Measurements from ENCODE around the gene KDM4B.
"Not testable (repeated sequence)": the region's sequence is repeated elsewhere in the genome, so short reads cannot be mapped to it uniquely, and the experiment has no call there.

KDM4B gene

DNA sequence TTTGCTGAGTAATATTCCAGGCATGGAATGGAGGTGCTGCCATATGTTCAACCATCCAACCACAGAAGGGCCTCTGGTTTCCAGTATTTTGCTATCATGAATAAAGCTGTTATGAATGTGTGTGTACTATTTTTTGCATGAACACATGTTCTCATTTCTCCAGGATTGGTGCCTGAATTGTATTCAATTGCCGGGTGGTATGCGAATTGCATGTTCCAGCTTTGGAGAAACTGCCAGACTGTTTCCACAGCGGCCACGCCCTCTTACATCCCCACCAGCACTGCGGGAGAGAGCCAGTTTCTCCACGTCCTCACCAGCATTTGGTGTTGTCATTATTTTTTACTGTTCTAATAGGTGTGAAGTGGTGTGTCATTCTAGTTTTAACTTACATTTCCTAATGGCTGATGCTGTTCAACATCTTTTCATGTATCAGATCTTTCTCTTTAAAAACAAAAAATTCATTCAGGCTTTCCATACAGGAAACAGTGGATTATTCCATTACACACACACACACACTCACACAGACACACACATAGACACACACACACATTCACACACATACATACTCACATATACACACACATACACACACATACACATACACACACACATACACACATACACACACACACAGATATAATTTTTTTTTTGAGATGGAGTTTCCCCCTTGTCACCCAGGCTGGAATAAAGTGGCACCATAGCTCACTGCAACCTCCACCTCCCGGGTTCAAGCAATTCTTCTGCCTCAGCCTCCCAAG lies 217.6 kb downstream of the KDM4B start:
- DNase-seq = no peak

DNA sequence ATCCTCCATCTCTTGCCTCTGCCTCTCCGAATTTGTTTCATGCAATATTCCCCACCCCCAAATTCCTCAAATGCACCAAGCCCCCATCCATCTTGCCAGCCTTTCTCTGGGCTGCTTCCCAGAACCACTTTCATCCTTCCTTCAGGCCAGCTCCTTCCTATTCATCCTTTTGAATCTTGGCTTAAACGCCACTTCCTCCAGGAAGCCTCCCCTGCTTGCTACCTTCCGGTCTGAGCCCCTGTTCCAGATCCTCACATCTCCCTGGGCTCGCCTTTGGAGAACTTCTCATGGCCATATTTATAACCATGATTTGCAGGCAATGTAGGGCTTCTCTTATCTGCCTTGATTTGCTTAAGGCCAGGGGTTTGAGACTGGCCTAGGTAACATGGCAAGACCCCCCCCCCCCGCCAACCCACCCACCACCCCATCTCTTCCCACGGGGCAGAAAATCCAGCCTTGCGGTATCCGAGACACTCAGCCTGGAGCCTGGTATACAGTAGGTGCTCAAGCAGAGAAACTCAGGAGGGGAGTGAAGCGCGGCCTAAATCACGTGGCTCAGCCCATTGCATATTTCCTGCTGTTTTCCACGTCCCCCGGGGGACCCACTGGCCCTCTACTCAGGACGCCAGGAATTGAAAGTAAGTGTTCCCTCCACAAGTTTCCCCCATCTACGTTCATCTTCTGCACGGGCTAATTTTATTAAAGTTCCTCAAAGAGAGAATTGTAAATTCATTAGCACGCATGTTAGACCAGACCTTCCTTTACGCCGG lies 219.8 kb downstream of the KDM4B start:
- DNase-seq = no peak

DNA sequence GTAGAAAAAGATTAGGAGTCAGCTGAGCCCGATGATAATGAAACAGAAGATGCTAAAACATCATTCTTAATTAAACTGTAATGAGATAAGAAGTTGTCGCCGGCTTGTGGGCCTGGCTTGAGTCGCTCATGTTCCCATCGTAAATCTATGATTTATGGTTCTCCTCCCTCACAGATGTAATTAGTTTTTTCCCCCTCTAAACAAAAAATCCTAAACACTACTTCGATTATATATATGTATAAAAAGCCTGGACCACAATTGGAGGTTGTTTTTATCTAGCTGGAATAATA lies 220.3 kb downstream of the KDM4B start:
- DNase-seq = no peak

DNA sequence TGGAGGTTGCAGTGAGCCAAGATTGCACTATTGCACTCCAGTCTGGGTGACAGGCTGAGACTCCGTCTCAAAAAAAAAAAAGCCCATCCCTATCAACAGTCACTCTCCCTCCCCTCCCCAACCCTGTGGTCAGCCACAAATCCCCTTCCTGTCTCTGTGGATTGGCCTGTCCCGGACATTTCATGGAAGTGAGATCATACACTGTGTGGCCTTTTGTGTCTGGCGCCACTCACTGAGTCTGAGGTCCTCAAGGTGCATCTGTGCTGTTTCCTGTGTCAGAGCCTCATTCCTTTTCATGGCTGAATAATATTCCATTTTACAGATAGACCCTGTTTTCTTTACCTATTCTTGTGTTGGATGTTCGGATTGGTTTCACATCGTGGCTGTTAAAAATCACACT lies 222.2 kb downstream of the KDM4B start:
- DNase-seq = no peak

DNA sequence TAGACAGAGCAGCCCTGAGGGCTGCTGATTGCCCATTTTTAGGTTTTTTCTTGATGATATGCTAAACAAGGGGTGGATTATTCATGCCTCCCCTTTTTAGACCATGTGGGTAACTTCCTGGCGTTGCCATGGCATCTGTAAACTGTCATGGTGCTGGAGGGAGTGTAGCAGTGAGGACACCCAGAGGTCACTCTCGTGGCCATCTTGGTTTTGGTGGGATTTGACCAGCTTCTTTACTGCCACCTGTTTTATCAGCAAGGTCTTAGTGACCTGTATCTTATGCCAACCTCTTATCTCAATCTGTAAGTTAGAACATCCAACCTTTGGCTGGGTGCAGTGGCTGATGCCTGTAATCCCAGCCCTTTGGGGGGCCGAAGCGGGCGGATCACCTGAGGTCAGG lies 223.7 kb downstream of the KDM4B start:
- no peak for DNase-seq

DNA sequence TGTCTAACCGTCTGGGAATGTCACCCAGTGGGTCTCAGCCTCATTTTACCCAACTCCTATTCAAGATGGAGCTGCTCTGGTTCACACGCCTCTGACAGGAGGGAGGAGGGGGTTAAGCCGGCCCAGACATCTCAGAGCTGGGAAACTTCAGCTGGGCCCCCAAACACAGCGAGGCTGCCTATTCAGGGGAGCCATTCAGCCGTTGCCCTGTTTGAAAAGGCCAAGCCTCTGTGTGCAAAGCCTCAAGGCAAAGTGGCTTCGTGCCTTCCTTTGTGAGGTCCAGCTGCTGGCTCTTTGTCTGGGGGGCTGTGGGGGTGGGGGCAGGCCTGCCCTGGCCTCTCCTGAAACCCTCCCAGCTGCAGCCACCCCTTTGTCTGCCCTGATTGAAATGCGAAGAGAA lies 224.3 kb downstream of the KDM4B start:
- no peak for DNase-seq

DNA sequence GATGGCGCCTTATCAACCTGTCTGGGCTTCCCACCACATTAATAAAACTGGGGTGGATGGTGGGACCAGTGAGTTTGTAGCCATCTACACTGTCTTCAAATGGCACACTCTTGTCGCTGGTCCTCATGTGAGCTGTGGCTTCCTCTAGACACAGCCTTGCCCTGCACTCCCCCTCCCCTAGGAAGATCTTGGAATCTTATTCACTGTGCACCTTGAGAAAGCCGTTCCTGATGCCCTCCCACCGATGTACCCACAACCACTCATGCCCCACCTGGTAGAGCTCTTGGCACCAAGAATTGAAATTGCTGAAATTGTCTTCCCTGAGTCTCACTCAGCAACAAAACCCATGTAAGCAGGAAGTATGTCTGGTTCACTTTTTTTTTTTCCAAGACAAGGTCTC lies 225.7 kb downstream of the KDM4B start:
- no peak for DNase-seq

DNA sequence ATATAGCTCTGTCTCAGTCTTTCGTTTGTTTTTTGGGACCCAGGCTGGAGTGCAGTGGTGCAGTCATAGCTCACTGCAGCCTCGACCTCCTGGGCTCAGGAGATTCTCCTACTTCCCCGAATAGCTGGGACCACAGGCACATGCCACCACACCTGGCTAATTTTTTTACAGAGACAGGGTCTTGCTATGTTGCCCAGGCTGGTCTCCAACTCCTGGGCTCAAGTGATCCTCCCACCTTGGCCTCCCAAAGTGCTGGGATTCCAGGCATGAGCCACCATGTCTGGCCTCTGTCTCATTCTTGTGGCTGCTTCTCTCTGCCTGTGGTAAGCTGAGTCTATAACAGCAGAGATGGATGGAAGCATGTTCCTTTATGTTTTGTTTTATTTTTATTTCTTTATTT lies 226.7 kb downstream of the KDM4B start:
- not testable (repeated sequence) for DNase-seq

DNA sequence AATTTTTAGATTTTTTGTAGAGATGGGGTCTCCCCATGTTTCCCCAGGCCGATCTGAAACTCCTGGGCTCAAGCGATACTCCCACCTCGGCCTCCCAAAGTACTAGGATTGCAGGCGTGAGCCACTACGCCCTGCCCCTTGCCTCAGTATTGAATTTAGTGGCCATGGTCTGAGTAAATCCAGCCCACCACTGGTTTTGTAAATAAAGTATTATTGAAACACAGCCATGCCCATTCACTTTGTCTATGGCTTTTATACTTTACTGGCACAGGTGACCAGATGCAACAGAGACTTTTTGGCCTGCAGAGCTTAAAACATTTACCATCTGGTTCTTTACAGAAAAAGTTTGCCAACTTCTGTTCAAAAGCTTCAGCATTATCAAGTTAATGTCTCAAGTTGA lies 227.9 kb downstream of the KDM4B start:
- no peak for DNase-seq

DNA sequence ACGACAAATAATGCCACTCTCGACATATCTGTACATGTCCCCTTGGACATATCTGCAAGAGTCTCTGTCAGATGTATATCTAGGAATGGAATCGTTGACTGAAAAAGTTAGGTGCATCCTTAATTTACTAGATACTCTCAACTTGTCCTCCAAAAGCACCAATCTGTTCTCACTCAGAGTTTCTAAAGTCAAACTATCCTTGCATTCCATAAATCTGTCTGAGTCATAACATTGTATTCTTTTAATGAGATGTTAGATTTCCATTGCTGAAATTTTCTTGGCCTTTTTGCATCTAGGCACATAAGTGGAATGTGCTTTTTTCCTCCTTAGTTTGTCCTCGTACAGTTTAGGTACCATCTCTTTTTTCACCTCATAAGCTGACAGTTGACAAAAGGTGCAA lies 231.9 kb downstream of the KDM4B start:
- no peak for DNase-seq

DNA sequence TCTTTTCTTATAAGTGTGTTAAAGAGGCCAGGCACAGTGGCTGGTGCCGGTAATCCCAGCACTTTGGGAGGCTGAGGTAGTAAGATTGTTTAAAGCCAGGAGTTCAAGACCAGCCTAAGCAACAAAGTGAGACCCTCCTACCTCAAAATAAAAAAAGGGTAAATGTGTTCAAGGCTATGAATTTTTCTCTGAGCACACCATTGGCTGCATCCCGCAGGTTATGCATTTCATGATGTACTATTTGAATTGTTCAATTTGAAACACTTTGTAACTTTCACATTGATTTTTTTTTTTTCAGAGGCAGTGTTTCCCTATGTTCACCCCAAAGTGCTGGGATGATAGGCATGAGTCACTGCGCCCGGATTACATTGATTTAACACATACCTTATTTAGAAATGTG lies 233.6 kb downstream of the KDM4B start:
- DNase-seq = no peak

All from NCI-H524 (cell line).